ENCODE data around the gene UBE2Z. TPM values are rescaled to one million over a fixed set of nuclear protein-coding genes. Genes with fewer than 3 reads are reported as not detected.

The UBE2Z gene
- total RNA-seq, 1 donor = 120 TPM

DNA sequence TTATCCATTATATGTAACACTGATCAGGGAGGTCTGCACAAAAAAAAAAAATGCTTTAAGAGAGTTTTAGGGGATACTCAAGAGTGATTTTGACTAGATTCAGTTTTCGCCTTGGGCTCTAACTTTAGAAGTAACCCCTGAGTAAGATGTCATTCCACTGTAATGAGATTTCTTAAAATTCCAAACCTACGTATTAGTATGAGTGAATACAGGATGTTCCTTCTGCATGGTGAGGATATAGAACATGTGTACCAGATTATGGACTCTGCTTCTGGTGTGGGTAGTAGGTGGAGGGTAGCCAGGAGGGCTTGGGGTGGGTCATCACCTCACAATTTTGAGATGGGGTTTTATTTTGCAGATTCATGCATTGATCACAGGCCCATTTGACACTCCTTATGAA, 4.3 kb downstream of the UBE2Z start:
- DNase-seq (ENCODE audit: low read depth) = no peak
- TF ChIP-seq, protein P1, sequence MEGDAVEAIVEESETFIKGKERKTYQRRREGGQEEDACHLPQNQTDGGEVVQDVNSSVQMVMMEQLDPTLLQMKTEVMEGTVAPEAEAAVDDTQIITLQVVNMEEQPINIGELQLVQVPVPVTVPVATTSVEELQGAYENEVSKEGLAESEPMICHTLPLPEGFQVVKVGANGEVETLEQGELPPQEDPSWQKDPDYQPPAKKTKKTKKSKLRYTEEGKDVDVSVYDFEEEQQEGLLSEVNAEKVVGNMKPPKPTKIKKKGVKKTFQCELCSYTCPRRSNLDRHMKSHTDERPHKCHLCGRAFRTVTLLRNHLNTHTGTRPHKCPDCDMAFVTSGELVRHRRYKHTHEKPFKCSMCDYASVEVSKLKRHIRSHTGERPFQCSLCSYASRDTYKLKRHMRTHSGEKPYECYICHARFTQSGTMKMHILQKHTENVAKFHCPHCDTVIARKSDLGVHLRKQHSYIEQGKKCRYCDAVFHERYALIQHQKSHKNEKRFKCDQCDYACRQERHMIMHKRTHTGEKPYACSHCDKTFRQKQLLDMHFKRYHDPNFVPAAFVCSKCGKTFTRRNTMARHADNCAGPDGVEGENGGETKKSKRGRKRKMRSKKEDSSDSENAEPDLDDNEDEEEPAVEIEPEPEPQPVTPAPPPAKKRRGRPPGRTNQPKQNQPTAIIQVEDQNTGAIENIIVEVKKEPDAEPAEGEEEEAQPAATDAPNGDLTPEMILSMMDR (IDR thresholded peaks at IDR 0.05; ENCODE audit: insufficient read depth, low read depth, low read length) = no peak
- H3K4me3 ChIP-seq (ENCODE audit: low read depth, low read length) = no peak overlapping the region

DNA sequence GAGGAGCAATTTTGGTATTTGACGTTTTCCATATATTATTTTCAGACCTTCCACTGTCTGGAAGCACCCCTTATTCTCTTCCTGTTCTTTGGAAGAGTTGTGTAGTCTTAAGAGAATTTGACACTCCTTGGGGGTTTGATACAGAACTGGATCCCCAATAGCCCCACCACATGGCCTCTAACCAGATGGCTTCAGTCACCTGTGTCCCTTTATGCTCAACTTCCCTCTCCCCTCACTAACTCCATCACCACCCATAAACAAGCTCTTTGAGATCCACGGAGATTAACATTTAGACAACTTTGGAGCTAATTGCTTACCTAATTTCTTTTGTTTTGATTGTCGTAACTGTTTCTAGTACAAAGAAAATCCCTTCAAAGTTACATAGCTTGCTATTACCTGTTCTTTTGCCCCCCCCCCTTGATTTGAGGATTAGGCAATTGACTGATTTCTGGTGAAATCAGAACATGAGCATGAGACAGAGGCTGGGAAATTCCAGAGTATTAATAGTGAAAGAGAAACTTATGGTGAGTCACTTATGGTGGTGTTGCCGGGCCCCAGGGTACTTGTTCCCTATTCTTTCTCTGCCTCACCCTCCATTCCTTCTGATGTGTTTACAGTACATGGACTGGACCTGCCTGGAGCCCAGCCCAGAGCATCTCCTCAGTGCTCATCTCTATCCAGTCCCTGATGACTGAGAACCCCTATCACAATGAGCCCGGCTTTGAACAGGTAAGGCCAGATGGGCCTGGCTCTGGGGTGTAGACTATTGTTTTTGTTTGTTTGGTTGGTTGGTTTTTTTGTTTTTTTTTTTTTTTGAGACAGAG, 7.5 kb downstream of the UBE2Z start:
- no peak overlapping the region for H3K4me3 ChIP-seq (ENCODE audit: low read depth, low read length)
- DNase-seq (ENCODE audit: low read depth) = peak; percentile 90
- TF ChIP-seq, protein P1 (IDR thresholded peaks at IDR 0.05; ENCODE audit: insufficient read depth, low read depth, low read length) = no peak

DNA sequence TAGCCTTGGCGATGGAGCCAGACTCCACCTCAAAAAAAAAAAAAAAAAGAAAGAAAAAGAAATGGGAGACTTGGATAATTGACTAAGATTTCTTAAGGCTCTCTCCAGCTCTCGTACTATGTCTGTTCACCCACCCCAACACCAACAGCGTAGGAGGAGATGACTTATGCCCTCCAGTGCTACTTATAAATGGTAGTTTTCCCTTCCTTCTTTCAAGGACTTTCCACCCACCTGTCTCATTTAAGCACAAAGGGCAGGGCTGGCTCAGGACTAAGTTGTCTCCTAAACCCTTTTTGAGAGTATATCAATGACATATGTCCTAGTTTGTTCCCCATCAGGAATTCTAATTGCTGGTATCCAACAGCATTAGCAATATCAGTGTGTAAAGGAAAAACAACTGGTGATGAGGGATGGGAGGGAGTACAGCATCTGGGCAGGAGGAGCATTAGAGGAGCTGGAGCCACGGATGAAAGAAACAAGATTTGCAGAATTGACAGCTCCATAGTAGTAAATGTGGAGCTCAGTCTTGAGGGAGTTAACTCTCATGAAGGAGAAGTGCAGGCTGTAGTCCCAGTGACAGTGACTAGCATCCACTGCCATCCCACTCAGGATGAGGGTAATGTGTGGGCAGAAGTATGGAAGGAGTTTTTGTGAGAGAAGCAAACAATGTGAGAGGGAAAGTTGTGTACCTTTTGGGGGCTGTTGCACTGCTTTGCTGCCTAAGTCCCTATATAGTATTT, 17.2 kb downstream of the UBE2Z start:
- no peak overlapping the region for H3K4me3 ChIP-seq (ENCODE audit: low read depth, low read length)
- DNase-seq (ENCODE audit: low read depth) = no peak
- TF ChIP-seq, protein P1 (IDR thresholded peaks at IDR 0.05; ENCODE audit: insufficient read depth, low read depth, low read length) = no peak

DNA sequence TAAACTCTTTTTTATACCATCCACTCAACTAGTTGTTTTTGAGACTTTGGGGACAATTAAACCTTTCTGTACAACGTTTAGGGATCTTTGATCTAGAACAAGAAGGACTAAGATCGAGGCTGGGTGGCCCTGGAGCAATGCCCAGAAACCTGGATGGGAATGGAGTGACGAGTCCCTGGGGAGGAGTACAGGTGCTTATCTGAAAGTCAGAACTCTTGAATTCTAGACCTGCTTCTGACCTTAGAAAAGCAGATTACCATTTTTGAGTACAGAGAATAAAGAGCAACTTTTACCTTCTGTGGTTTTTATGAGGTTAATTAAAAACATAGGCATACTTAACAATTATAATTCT, 17.8 kb downstream of the UBE2Z start:
- TF ChIP-seq, protein P1 (IDR thresholded peaks at IDR 0.05; ENCODE audit: insufficient read depth, low read depth, low read length) = no peak
- no peak overlapping the region for H3K4me3 ChIP-seq (ENCODE audit: low read depth, low read length)
- no peak for DNase-seq (ENCODE audit: low read depth)

DNA sequence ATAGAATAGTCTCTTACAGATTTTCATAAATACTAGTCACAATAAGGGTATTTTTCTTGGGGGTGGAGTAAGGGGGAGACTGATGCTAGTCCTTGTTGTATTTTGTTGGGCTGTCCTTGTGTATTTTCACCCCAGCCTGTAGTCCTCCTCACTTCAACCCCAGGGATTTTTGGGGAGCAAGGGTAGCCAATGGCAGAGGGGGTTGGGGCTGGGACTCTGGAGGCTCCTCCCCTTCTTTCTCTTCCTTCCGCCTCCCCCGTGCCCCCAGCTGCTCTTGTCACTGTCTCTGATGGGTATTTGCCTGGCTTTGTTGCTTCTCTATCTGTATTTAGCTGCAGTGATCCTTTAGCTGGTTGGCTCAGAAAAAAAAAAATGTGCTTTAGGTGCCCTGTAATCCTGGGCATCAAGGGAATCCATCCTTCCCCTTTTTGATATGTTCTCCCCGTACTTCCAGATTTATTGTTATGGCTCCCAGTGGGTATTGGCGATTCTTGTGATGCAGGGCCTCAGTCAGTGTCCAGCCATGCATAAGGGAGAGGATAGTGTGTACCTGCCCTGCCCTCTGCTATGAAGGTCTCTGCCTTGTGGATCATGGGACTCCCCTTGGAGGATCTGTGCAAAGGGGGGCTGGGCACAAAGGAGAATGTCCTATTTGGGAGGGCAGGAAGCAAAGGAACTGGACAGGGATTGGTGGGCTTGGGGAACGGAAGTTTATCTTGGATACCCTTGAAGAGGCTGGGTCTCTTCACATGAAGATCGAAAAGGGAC, 20.0 kb downstream of the UBE2Z start:
- no peak for DNase-seq (ENCODE audit: low read depth)
- TF ChIP-seq, protein P1 (IDR thresholded peaks at IDR 0.05; ENCODE audit: insufficient read depth, low read depth, low read length) = no peak
- H3K4me3 ChIP-seq (ENCODE audit: low read depth, low read length) = no peak overlapping the region

DNA sequence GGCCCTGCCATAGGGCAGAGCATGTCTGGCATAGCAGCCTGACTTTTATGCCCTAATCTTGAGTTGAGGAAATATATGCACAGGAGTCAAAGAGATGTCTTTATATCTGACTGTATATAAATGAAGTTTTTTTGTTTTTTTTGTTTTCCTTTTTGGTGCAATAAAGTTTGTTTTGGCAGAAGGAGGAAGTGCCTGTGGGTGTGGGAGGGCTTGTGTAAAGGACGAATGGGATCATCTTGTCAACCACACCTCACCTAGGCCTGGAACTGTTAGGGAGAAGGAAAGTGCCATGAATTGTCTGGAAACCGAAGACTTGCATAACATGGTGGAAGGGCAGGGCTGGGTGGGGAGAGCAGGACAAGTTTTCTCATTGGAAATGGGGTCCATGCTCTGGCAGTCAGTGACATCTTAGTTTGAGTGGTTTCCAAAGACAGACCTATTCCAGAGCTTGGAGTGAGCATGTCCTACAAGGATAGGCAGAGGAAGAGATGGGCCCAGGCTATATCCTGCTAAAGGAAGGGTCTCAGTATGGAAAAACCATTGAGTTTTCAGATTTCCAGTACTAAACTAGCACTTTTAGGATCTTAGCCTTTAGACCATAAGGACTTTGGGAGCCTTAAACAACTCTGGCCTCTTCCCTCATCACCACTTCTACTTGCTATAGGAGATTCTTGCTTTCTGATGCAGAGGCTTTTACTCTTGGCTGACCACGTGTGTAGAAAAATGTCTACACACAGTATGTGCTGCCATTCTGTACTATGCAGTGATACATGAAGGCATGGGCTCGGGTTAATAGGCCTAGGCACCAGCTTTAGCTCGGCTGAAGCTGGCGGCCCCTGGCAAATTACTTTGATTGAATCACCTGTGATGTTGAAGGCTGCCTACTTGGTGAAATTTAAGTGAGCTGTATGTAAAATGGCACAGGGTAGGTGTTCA, 20.9 kb downstream of the UBE2Z start:
- peak; percentile 27 for DNase-seq (ENCODE audit: low read depth)
- TF ChIP-seq, protein P1 (IDR thresholded peaks at IDR 0.05; ENCODE audit: insufficient read depth, low read depth, low read length) = no peak

More for the DNA sequence above, 20.9 kb downstream of the UBE2Z start:
- no peak overlapping the region for H3K4me3 ChIP-seq (ENCODE audit: low read depth, low read length)

Data from fibroblast of villous mesenchyme (primary cell).